Activated CD4-positive, alpha-beta T cell treated with anti-CD3 and anti-CD28 coated beads, Interleukin-2, amount 50 U/mL, for 4 hours (primary cell): ENCODE data around the gene GGT7.
"Not testable (repeated sequence)": the region's sequence is repeated elsewhere in the genome, so short reads cannot be mapped to it uniquely, and the experiment has no call there.

Source experiments
- DNase-seq, 2 experiments: peaks; one replicate each; pipeline ENCODE4 v3.0.0-alpha.2; 2020

Gene GGT7

DNA sequence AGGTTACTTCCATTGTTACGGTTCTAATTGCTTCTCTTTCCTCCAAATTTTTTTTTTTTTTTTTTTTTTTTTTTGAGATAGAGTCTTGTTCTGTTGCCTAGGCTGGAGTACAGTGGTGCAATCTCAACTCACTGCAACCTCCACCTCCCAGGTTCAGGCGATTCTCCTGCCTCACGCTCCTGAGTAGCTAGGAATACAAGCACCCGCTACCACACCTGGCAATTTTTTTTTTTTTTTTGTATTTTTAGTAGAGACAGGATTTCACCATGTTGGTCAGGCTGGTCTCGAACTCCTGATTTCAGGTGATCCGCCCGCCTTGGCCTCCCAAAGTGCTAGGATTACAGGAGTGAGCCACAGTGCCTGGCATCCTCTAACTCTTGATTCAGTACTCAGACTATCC lies 8.3 kb upstream of the GGT7 start:
- DNase-seq = not testable (repeated sequence)

DNA sequence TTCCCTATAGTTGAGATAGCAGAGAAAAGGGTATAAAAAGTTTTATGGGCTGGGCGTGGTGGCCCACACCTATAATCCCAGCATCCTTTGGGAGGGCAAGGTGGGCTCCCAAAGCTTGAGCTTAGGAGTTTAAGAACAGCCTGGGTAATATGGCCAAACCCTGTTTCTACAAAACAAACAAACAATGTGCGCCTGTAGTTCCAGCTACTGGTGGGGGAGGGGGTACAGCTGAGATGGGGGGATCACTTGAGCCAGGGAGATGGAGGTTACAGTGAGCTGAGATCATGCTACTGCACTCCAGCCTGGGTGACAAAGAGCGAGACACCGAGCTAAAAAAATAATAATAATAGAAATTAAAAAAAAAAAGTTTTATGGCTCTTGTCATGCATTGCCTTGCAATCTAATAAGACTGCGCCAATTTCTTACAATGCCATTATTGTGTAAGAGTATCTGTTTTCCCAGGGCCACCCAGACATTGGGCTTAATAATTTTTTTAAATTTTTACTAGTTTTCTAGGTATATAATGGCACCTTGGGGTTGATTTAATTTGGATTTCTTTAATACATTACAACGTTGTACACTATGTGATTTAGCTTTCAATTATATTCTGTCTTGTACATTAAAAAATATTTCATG lies 7.7 kb upstream of the GGT7 start:
- no peak for DNase-seq

DNA sequence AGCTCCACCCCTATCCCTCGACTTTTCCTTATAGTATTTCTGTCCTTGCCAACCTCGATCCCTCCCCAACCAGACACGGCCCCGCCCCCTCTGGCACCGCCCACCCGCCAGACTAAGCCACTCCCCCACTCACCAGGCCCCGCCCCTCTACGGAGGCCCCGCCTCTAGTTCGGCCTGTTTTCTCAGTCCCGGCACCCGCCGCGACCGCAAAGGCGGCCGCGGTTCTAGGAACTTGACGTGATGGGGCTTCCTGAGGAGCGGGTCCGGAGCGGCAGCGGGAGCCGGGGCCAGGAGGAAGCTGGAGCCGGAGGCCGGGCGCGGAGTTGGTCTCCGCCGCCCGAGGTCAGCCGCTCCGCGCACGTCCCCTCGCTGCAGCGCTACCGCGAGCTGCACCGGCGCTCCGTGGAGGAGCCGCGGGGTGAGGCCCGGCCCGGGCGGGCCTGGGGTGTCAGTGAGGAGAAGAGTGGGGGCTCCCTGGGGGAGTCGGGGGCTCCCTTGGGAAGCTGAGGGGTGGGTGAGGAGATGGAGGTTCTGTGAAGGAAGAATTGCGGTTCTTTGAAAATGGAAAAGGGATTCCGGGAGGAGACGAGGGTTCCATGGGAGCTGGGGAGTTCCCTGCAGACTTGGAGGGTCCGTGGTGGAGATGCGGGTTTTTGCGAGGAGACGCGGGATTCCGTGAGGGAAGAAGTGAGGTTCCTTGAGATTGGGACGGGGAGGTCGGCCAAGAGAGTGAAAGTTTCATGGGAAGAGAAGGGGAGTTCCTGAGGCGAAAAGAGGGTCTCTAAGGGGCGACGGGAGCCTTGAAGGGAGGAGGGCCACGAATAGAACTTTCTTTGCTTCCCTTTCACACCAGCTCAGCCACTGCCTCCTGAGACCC lies 4.0 kb upstream of the GGT7 start, which contains the start of gene ACSS2:
TSS of gene ACSS2 (plus strand) at position 207 of the 877 bp plus-strand sequence. CDS start at position 241, 34 bp downstream.
- peak in 1 of 2 experiments; percentile 93 for DNase-seq

DNA sequence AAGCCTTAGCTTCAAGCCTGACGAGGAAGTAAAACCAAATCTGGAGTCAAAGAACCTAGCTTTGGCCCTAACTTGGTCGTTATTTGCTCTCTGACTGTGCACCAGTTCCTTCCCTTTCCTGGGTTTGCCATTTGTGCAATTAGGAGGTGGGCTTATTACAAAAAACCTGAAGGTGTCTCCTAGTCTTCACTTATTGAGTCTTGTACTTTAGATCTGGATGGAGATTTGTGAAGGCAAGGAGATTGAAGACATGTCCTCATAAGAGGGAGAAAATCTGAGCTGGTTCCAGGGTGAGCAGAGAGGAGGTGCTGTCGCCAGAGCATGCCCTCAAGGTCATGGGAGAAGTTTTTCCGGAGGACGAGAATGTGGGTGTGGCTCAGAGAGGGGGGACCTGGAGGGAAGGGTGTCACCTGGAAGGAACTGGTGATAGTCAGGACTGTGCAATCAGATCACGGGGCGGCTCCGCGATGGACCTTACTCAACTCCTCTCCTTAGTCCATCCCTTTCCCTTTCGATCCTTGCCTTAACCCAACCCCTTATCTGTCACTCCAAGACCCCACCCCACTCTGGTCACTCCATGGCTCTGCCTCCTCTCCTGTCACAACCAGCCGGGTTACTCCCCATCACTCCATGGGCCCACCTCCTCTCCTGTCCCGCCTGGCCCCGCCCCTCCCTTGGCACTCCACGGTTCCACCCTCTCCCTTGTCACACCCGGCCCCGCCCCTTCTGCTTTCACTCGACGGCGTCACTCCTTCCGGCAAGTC lies 3.2 kb upstream of the GGT7 start:
- peak in 1 of 2 experiments; percentile 96 for DNase-seq

DNA sequence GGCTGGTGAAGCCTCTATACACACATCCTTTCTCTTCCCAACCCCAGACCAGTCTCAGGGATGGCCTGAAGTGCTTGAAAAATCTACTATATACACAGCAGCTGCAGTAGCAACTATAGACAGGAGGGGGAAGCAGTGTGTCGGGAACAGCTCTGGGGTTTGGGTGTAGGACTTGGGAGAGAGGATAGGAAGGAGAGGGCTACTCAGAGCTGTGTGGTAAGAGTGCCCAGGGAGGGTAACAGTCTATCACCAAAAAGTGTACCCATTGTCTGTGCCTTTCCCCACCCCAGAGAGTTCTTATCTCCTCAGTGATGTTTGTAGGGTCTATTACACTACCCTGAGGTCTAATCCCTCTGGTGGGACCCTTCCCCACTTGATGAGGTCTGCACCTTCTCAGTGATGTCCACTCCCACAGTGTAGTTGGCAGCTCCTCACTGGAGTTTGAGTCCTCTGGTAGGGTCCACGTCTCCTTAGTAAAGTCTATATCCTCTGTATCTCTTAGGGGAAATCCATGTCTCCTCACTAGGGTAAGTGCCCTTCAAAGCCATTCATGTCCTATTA lies 1.5 kb upstream of the GGT7 start:
- DNase-seq = peak; percentile 23 to 33

DNA sequence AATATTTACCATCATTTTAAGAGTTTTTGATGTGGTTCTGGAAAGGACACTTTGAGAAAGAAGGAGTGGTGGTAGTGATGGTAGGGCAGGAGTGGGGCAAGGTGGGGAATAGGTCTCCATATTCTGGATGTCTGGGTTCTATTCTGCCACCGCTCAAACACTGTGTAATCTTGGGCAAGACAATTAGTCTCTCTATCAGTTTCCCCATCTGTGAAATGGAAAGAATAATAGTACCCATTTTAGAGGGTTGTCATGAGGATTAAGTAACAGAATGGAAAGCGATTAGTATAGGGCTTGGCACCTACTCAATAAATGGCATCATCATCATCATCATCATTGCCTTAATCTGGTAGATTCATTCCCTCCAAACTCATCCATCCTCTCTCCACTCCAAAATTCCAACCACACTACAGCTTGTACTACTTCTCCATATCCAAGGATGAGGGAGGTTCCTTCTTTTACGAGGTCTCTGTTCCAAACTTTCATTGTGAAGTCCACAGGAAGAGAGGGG lies 982 bp upstream of the GGT7 start:
- no peak for DNase-seq

DNA sequence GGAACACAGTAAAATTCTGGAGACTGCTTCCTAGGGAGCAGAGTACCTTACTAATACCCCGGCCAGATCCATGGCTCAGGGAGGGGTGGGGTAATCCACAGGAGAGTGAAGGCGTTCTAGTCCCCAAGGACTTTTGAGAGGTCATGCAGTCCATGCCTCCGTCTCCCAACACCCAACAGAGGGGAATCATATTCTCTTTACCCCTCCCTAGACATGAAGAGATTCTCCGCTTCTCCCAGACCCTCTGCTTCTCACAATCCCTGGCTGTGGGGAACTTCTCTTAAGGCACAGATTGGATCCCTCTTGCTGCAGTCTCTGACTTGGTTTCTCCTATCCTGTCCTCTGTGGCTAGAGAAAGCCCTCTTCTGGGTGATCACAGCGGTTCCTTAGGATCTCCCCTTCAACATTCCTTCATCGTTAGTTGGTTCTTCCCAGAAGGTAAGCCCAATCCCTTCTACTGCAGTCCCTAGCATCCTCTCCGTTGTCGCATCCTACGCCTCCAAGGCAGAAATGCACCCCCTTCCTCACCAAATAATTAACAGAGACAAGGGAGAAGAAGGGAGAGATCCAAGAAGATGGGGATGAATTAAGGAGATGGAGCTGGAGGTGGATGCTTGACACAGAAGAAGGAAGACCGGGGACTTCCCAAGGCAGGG lies 562 bp downstream of the GGT7 start:
- DNase-seq = no peak

DNA sequence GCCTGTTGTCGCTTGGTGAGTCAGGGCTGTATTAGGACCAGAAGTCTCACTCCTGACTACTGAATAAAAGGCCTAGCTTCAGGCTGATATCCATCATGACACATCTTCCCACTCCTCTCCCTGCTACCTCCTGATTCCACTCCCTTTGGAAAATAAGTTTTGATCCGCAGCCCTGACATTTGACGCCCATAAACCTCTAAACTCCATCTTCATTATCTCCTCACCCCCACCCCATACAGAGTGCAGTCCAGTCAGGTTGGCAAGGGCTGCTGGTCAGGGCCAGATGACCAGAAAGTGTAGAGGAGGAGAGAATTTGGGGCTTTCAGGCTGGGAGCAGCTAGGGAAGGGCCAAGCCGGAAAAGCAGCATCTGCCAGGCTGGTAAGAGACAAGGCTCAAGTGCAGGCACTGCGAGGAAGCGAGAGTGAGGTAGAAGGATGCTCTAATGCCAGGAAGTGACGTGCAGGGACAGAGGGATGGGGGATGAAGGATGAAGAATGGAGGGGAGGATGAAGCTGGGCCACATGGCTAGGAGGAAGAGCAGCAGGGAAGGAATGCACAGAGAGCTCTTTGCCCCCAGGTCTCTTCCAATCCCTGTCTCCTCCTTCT lies 1.2 kb downstream of the GGT7 start:
- no peak for DNase-seq

DNA sequence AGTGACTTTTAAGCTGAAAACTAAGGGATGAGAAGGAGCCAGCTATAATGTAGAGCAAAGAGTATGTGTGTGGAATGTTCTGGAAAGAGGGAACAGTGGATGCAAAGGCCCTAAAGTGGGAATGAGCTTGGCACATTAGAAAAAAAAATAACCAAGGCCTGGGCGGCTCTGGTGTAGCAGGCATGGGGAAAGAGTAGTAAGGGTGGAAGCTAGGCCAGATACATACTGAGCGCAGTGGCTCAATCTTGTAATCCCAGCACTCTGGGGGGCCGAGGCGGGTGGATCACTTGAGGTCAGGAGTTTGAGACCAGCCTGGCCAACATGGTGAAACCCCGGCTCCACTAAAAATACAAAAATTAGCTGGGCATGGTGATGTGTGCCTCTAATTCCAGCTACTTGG lies 8.4 kb downstream of the GGT7 start:
- no peak for DNase-seq

DNA sequence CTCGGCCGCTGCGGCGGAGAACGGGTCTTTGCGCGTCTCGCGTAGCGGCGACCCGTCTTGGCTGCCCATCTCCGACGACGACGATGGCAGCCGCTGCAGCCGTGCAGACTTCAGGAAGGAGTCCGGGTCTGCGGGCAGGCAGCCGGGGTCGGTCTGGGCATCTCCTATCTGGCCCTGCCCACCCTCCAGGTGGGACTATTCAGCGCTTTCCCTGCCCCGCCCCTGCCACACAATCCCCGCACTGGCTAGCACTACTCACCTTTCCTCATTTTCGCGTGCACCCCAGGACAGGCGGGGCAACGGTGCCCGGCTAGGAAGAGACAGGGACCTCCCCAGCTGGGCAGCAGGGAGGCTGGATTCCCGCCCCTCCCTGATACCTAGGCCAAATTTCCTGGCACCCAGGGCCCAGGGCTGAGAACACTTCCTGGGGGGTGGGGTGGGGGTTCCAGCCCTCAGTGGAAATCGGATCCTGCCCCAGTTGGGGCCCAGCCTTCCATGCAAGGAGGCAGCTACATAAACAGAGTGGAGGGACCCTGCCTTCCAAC lies 9.2 kb downstream of the GGT7 start:
- DNase-seq = no peak

DNA sequence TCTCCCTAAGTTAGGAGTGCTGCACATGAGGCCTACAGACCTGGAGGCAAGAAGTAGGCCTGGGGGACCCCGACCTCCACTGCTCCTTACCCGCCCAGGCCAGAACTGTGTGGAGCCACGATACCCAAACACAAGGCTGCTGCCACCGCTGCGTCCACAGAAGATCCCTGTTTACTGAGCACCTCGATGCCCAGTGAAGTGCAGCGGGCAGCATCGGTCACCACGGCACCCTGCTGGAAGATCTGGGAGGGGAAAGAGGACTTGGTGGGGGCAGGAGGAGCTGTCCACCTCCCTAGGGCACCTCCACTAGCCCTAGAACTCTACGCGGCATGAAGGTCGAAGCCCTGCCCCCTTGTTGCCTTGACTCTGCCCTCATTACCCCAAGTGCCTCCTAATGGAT lies 9.9 kb downstream of the GGT7 start:
- no peak for DNase-seq

DNA sequence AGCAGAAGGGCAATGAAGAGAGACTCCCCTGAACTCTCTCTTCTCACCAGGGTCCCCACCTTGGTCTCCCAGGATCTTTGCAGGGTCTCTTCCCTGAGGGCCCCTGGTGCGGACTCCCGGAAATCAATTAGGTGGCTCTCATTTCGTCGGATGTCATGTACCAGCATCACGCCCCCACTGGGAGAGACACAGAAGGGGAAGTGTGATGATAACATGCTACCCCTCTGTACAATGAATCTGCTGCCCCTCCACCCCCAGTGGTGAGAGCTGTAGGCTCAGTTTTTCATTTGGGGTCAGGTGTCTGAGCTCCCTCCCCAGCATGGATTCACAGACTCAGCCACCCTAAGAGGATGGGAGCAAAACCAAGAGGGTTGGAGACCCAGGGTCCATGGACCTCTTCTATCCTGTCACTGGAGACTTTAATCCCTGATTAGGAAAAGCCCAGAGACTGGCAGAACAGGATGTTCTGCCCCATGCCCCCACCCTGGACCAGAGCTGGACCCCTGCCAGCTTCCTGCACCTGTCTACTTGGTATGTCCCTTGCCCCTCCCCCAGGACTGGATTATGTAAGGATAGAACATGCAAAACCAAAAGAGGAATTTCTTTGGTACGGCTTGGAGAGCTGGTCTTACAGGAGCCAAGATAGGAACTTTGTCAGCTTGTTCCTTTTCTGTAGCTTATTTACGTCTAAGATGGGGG lies 11.1 kb downstream of the GGT7 start:
- DNase-seq = no peak

DNA sequence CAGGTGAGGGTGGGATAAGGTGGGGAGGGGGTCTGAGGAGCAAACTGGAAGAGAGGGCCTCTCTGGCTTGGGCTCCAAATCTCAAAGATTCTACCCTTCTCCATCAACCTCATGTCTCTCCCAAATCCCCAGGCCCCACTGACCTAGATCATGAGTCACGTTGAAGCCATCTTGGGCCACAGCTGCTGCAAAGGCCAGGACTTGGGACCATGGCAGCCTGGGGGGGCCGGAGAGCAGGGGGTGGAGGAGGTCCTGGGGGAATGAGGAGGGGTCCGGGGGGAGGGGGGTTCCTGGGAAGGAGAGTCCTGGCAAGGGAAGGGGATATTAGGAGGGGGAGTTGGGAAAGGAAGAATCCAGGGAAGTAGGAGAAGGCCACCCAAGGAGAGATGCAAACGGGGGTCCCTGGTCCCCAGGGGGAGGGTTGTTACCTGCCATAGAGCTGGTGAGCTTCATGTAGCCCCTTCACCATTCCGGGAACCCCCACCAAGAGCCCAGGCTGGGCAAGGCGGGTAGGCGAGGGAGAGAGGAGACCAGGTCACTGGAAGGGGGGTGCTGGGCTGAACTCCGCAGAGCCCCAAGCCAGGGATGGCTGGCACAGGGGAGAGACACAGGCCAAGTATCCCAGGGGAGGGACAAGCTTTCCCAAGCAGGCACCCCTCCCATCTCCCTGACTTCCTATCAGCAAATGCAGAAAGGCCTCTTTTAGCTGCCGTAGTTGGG lies 12.7 kb downstream of the GGT7 start:
- DNase-seq = no peak

DNA sequence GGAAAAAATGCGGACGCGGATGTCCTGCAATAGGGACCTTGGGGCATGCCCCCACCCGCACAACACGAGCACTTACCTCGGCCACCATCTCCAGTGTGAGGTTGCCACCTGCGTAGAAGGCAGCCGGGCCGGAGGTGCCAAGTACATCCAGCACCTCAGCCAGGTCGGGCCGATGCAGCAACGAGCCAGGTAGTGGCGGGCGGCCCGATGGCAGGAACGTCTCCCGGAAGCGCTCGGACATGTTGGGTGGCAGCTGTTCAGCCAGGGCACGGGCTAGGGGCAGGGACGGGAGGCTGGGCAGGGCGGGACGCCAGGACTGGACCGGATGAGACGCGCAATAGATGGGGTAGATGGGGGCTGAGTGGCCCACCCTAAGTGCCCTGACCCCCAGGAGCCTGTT lies 13.3 kb downstream of the GGT7 start:
- no peak for DNase-seq

DNA sequence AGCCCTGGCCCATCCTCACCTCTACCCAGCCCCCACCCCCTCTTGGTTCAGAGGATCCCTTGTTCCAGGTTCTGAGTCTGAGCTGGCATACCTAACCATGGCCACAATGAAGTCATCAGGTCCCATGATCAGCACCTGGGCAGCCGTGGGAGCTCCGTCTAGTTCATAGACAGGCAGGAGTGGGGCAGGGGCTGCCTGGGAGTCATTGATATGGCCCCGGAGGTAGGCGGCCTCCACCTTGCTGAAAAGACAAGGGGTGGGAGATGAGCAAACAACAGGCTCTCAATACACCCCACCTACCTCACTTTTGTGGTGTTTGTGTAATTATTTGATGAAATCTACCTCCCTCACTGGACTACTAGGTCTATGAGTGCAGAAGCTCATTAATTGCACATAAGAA lies 20.4 kb downstream of the GGT7 start:
- DNase-seq = no peak

DNA sequence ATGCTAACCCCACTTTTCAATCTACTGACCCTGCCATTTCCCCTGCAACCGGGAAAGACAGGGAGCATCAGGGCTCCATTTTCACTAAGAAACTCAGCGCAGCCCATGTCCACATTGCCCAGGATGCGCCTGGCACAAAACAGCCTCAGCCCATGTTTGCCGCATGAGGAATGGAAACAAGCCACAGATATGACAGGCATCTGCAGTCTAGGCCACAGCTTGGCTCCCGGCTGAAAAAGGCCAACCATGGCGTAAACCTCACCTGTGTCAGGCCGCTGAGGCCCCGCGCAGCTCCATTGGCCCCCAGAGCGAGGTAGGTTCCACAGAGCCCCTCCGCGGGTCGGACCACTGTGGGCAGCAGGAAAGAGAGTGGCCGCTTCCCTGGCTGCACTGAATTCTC lies 21.7 kb downstream of the GGT7 start:
- no peak for DNase-seq

DNA sequence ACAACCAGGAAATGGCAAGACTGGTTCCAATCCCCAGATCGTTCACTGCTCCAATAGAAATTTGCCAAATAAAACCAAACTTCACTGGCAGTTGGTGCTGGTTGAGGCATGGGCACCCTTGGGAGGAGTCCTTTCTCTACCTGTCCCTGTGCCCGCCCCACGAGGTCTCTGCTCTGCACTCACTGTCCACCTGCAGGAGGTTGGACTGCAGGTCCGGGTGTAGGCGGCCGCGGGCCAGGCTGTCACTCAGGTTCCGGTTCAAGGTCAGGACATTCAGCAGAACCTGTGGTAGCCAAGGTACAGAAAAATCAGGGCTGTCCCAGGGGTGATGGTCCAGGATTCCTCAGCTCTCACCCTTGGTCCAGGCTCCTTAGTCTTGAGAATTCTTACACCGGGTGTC lies 22.9 kb downstream of the GGT7 start:
- DNase-seq = no peak

DNA sequence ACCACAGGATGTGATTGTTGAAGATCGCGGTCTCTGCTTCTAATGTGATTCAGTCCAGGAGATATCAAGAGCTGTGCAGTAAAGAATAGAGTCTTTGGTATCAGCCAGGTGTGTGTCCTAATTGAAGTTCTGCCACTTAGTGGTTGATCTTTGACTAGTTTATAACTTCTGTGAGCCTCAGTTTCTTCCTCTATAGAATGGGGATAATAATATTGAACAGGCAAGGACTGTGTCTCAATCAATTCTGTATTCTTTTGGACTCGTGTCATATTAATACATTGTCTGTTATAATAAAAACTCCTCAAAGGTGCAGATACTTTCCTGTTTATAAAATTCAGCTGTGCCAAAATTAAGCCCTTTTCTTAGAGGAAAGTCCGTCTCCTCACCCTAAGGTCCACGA lies 24.1 kb downstream of the GGT7 start:
- no peak for DNase-seq

DNA sequence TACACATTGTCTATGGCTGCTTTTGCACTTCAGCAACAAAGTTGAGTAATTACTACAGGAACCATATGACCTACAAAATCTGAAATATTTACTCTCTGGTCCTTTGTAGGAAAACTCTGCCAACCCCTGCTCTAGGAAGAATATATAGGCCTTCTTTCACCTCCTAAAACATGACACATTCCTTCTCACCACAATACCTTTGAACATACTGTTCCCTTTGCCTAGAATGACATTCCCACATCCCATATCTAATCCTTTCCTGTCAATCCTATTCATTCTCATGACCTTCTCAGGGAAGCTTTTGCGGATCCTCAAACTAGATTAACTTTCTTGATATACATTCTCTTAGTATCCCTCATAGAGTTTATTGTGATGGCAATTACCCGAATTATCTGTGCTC lies 29.2 kb downstream of the GGT7 start:
- no peak for DNase-seq

DNA sequence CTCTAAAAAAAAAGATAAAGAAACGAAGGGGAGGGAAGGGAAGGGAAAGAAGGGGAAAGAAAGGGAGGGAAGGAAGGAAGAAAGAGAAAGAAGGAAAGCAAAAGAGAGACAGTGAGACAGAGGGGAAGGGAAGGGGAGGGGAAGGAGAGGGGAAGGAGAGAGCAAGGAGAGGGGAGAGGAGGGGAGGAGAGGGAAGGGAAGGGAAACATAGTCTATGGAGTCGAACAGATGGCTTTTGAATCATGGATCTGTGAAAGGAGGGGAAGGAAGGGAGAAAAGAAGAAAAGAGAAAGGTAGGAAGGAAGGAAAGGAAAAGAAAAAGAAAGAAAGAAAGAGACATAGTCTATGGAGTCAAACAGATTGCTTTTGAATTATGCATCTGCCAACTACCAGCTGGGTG lies 30.5 kb downstream of the GGT7 start:
- no peak for DNase-seq
